ENCODE data around the gene MSI2.

DNA sequence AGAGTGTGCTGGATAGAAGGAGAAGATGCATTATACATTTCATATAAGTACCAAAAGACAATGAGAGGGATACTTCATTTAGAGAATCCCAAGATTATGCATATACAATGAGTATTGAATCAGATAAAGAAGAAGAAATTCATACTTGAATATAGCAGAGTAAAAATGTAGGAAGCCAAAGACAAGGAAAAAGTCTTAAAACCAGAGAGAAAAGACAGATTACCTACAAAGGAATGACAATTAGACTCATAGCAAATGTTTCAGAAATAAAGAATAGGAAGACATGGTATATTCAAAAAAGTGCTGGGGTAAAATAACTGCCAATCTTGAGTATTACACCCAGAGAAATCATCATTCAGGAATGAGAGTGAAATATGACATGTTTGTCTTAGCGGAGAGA lies 6.8 kb upstream of the MSI2 start:
- TF ChIP-seq EZH2 (IDR thresholded peaks at IDR 0.05) (no peak), POLR2AphosphoS5 (IDR thresholded peaks at IDR 0.05; ENCODE audit: borderline replicate concordance, low read depth, low read length) (no peak), FOXP2 (optimal IDR thresholded peaks at IDR 0.05; ENCODE audit: control extremely low read depth, extremely low read length, insufficient read depth) (no peak)

Measured in SK-N-MC (cell line).